PC-3 (cell line): ENCODE results near the gene CDK2AP2. TPM values are rescaled to one million over a fixed set of nuclear protein-coding genes. Genes with fewer than 3 reads are reported as not detected.

ENCODE experiments used
- ATAC-seq: fragments of 200-7000 bp; cut with Tn5 transposase; 2 replicates; pipeline ENCODE4 v1.9.1; 2020; ENCODE audit warnings: mild to moderate bottlenecking, moderate library complexity
- BruUV-seq: library from RNA; stranded (reverse); fragments of 400-500 nt; replicated peaks from 2 replicates; lab custom pipeline; 2021; lab: Mats Ljungman, UMichigan
- CTCF ChIA-PET: fragments of 300-600 bp; sonication (Branson Sonifier 250); formaldehyde crosslinking; loops from one replicate; lab custom pipeline; 2022; ENCODE audit warnings: antibody characterized with exemption; lab: Charles Lee
- POLR2A ChIA-PET: fragments of 300-600 bp; sonication (Branson Sonifier 250); formaldehyde crosslinking; loops from one replicate; lab custom pipeline; 2022; ENCODE audit warnings: antibody characterized with exemption; ENCODE audit not compliant: unreplicated experiment; lab: Charles Lee
- DNase-seq: peaks from one replicate; pipeline ENCODE4 v3.0.0-alpha.2; 2015
- H2AFZ ChIP-seq: fragments of 300-600 bp; sonication (generic); 2 replicates; pipeline ENCODE4 v1.6.0; 2016; ENCODE audit warnings: antibody characterized with exemption, low read length
- H3F3A ChIP-seq: fragments of 300-600 bp; sonication (generic); one replicate; pipeline ENCODE4 v1.6.0; 2017; ENCODE audit warnings: antibody characterized with exemption, low read length, control low read depth, mild to moderate bottlenecking; ENCODE audit not compliant: unreplicated experiment
- H3K27ac ChIP-seq: fragments of 300-600 bp; sonication (generic); 2 replicates; pipeline ENCODE4 v1.5.1; 2016; ENCODE audit warnings: mild to moderate bottlenecking, low read length
- H3K27me3 ChIP-seq: fragments of 300-600 bp; sonication (generic); 2 replicates; pipeline ENCODE4 v1.6.1; 2016; ENCODE audit warnings: low read length, mixed read lengths
- H3K36me3 ChIP-seq: fragments of 300-600 bp; sonication (generic); 2 replicates; pipeline ENCODE4 v1.6.1; 2016; ENCODE audit warnings: low read depth, mixed run types, low read length, mixed read lengths
- H3K4me1 ChIP-seq: fragments of 300-600 bp; sonication (generic); 2 replicates; pipeline ENCODE4 v1.5.1; 2016; ENCODE audit warnings: low read length; ENCODE audit not compliant: insufficient read depth
- H3K4me2 ChIP-seq: fragments of 300-600 bp; sonication (generic); 2 replicates; pipeline ENCODE4 v1.6.0; 2016; ENCODE audit warnings: low read length
- H3K4me3 ChIP-seq: fragments of 300-600 bp; sonication (generic); 2 replicates; pipeline ENCODE4 v1.5.1; 2016; ENCODE audit warnings: mild to moderate bottlenecking, low read length, mixed read lengths
- H3K79me2 ChIP-seq: fragments of 300-600 bp; sonication (generic); 2 replicates; pipeline ENCODE4 v1.6.1; 2017; ENCODE audit warnings: low read length, mixed read lengths
- H3K9ac ChIP-seq: fragments of 300-600 bp; sonication (generic); 2 replicates; pipeline ENCODE4 v1.6.0; 2016; ENCODE audit warnings: mild to moderate bottlenecking, low read length
- H3K9me2 ChIP-seq: fragments of 300-600 bp; sonication (generic); replicated peaks from 2 replicates; pipeline ENCODE4 v1.6.1; 2016; ENCODE audit warnings: mixed run types, low read length, mixed read lengths
- H3K9me3 ChIP-seq: fragments of 300-600 bp; sonication (generic); 2 replicates; pipeline ENCODE4 v1.6.1; 2016; ENCODE audit warnings: low read length, mixed read lengths
- H4K20me1 ChIP-seq: fragments of 300-600 bp; sonication (generic); 2 replicates; pipeline ENCODE4 v1.6.1; 2016; ENCODE audit warnings: low read length, mixed read lengths
- EZH2 ChIP-seq: fragments of 300-600 bp; sonication (generic); IDR thresholded peaks from one replicate; pipeline ENCODE4 v1.6.1; 2017; ENCODE audit warnings: antibody characterized with exemption, mild to moderate bottlenecking, low read length; ENCODE audit not compliant: unreplicated experiment
- EZH2phosphoT487 ChIP-seq: fragments of 300-600 bp; sonication (generic); IDR thresholded peaks from 2 replicates; pipeline ENCODE4 v1.6.1; 2018; ENCODE audit warnings: mild to moderate bottlenecking, antibody characterized with exemption, low read length, borderline replicate concordance
- intact Hi-C: fragments of 100-400 bp; cut with micrococcal nuclease; formaldehyde crosslinking; loops from 2 replicates; pipeline ENCODE4 v1.9.0; 2023
- total RNA-seq: library from RNA; depleted of rRNA; stranded (reverse); fragments of >200 nt; gene quantifications from 2 replicates; pipeline ENCODE4 v1.2.3, GENCODE V29; 2014
- TF ChIP-seq, protein P1 (sequence below): fragments of 300-600 bp; sonication (generic); conservative IDR thresholded peaks from 2 replicates; pipeline ENCODE4 v1.5.1; 2017; ENCODE audit warnings: antibody characterized with exemption, low read depth, mild to moderate bottlenecking, low read length

The CDK2AP2 gene
- total RNA-seq, 1 experiment from 2014 or later, result 87.4 TPM

DNA sequence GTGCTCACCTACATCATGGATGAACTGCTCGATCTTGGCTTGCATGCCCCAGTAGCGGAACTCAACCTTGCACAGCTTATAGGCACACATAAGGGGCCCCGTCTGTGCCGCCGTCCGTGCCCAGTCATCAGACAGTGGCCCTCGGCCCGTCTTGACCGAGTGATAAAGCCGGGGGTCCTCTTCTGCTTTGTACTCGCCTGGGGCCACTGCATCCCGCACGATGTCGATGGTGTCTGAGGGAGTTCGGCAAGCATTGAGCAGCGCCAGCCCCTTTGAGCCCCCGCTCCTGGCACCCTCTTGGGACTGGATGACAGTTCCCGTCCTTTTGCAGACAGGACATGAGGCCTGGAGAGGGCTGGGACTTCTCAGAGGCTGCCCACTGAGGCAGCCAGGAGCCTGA is 6.1 kb downstream of the CDK2AP2 start:
- intact Hi-C loops, result no loop called here
- peaks cover 24% of the 10 kb centered on the region for H3K79me2 ChIP-seq
- H3K4me2 ChIP-seq, result no peak overlapping the region
- H3K36me3 ChIP-seq, result no peaks in the 10 kb centered on the region
- peaks cover 21% of the 10 kb centered on the region for H3K4me1 ChIP-seq
- peaks cover 4% of the 10 kb centered on the region; the same call in 1 of the 2 replicates for H4K20me1 ChIP-seq
- no TSS peak for BruUV-seq
- H2AFZ ChIP-seq, result no peak overlapping the region
- no peak for TF ChIP-seq EZH2
- H3K9me3 ChIP-seq, result no peaks in the 10 kb centered on the region
- no peak overlapping the region for H3K27ac ChIP-seq
- CTCF ChIA-PET, result no interaction called here
- no peaks in the 10 kb centered on the region for H3K9me2 ChIP-seq
- H3K4me3 ChIP-seq, result no peak overlapping the region
- DNase-seq, result no peak
- no peak for ATAC-seq
- no peaks in the 10 kb centered on the region for H3K27me3 ChIP-seq
- POLR2A ChIA-PET, result interaction anchor here (0.6 kb wide), 1 partner anchor 100 kb away, joined by 3 read pairs; the partner anchor contains the start of gene PPP1CA
- no peaks in the 10 kb centered on the region for H3F3A ChIP-seq
- H3K9ac ChIP-seq, result no peak overlapping the region

GRCh38 chr11:67500831-67501715 is 6.9 kb downstream of the CDK2AP2 start:
- H2AFZ ChIP-seq, result no peak overlapping the region
- no TSS peak for BruUV-seq
- intact Hi-C loops, result no loop called here

DNA sequence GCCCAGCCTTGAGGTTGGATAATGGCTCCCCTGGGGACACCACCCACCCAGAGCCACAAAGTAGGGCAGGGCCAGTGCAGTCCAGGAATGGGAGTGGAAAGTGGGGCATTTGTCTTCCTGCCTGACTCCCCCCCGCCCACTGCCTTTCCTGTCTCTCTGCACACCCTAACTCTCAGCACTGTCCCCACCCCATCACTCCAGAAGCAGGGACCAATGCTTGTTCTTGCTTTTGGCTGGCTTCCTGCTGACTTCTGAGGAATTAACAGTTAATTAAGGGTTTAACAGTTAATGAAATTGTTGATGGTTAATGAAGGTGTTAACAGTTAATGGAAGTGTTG is 7.5 kb downstream of the CDK2AP2 start:
- Histone ChIP-seq H4K20me1 (peaks cover 4% of the 10 kb centered on the region; the same call in 1 of the 2 replicates), H2AFZ (no peak overlapping the region), H3K9ac (no peak overlapping the region), H3K27me3 (no peaks in the 10 kb centered on the region), H3K79me2 (peaks cover 18% of the 10 kb centered on the region), H3K4me2 (no peak overlapping the region), H3K4me3 (no peak overlapping the region), H3K9me3 (no peaks in the 10 kb centered on the region), H3K9me2 (no peaks in the 10 kb centered on the region), H3K4me1 (peaks cover 9% of the 10 kb centered on the region), H3K27ac (no peak overlapping the region), H3K36me3 (no peaks in the 10 kb centered on the region), H3F3A (no peaks in the 10 kb centered on the region)
- intact Hi-C loops, result no loop called here
- TF ChIP-seq, protein P1, sequence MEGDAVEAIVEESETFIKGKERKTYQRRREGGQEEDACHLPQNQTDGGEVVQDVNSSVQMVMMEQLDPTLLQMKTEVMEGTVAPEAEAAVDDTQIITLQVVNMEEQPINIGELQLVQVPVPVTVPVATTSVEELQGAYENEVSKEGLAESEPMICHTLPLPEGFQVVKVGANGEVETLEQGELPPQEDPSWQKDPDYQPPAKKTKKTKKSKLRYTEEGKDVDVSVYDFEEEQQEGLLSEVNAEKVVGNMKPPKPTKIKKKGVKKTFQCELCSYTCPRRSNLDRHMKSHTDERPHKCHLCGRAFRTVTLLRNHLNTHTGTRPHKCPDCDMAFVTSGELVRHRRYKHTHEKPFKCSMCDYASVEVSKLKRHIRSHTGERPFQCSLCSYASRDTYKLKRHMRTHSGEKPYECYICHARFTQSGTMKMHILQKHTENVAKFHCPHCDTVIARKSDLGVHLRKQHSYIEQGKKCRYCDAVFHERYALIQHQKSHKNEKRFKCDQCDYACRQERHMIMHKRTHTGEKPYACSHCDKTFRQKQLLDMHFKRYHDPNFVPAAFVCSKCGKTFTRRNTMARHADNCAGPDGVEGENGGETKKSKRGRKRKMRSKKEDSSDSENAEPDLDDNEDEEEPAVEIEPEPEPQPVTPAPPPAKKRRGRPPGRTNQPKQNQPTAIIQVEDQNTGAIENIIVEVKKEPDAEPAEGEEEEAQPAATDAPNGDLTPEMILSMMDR, result no peak
- no peak for TF ChIP-seq EZH2phosphoT487
- TF ChIP-seq EZH2, result no peak
- DNase-seq, result no peak
- no TSS peak for BruUV-seq
- CTCF ChIA-PET, result no interaction called here
- ATAC-seq, result no peak
- POLR2A ChIA-PET, result no interaction called here

More at GRCh38 chr11:67500831-67501715, 6.9 kb downstream of the CDK2AP2 start:
- peaks cover 14% of the 10 kb centered on the region for H3K4me1 ChIP-seq
- TF ChIP-seq, protein P1, result no peak
- TF ChIP-seq EZH2phosphoT487 (no peak), EZH2 (no peak)
- ATAC-seq, result no peak
- no peak overlapping the region for H3K9ac ChIP-seq
- H3K36me3 ChIP-seq, result no peaks in the 10 kb centered on the region
- no peaks in the 10 kb centered on the region for H3F3A ChIP-seq
- CTCF ChIA-PET, result no interaction called here
- H3K27ac ChIP-seq, result no peak overlapping the region
- no peak for DNase-seq
- H3K4me3 ChIP-seq, result no peak overlapping the region
- POLR2A ChIA-PET, result no interaction called here
- H4K20me1 ChIP-seq, result peaks cover 4% of the 10 kb centered on the region; the same call in 1 of the 2 replicates
- no peak overlapping the region for H3K4me2 ChIP-seq
- H3K9me3 ChIP-seq, result no peaks in the 10 kb centered on the region
- H3K27me3 ChIP-seq, result no peaks in the 10 kb centered on the region
- peaks cover 18% of the 10 kb centered on the region for H3K79me2 ChIP-seq
- no peaks in the 10 kb centered on the region for H3K9me2 ChIP-seq
